GM18520 (cell line): Measurements from ENCODE around the gene BBS7.

ENCODE experiments used
- ATAC-seq: cut with Tn5 transposase; IDR thresholded peaks from one replicate; pipeline ENCODE4 v1.9.1; 2021; ENCODE audit not compliant: unreplicated experiment

Gene BBS7

GRCh38 chr4:121869841-121870822 lies at the start of gene BBS7:
TSS of gene BBS7 (minus strand) at chr4:121870474. CDS start at chr4:121870313, 161 bp downstream.
- peak; percentile 93 for ATAC-seq

DNA sequence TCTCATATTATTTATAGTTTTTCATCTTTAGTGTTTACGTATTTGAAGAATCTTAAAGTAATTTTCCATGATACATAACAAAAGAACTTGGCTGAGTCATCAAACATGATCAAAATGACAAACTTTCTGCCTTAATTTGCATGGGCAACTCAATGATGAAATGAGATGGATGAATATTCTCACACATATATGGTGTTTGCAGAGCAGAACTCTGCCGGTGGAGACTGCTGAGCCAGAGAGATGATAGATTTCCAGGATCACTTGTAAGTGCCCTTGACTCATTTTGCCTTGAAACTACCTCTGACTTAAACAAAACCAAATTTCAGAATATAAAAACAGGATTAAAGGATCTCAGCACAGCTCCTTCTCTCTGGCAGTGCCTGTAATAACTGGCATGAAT lies 43.4 kb upstream of the BBS7 start:
- no peak for ATAC-seq

GRCh38 chr4:121908346-121908745 lies 38.1 kb upstream of the BBS7 start:
- ATAC-seq = no peak

DNA sequence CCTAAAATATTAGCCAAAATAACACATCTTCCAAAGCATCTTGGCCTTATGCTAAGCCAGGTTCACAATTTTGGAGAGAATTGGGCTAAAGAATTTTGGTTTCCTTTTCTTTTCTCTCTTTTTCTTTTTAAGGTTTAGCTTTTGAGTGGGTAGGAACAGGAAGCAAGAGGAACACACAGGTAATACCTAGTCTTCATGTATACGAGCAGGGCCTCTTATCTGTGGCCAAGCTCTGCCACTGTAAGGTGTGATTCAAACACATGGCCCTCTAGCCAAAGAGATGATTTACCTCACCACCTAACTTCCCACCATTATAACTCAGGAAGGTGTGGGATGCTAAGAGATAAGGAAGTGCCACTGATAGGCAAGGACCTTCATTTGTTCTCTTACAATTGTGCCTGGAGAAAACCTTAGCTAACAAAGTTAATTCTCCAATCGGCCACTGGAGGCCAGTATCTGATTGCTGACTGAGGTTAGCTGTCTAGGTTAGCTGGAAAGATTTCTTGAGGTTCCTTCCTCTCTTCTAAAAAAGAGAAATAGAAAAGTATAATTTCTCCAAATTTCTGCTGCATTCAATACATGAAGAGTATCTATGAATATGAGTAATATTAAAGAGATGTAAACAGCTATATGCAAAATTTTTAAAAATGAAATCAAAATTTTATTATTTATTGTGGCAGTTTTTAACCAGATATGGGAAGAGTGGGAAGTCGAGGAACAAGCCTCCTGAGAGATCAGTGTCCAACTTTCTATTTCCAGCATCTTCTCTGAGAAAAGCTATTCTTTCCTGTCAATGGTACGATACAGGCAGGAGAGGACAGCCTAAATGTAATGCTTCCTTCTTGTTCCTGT lies 30.1 kb upstream of the BBS7 start:
- ATAC-seq = peak; percentile 67

- ATAC-seq = no peak
Measured at GRCh38 chr4:121898150-121898549, 27.9 kb upstream of the BBS7 start.

DNA sequence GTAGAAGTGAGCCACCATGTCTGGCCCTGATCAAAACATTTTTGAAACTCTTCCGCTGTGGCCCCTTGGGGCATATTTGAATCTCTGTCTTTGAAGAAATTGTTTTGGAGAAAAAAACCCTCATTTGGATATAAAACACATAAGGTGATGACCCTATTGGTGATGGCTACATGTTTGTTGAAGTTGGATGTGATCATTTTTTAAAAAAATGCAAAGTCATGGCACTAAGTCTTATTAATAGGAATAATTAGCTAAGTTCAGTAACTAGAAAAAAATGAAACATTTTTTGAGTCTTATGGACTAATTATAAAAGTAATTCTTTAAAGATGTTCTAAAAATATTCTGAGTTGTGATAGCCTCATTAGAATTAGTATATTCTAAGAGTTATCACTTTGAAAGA lies 17.9 kb upstream of the BBS7 start:
- ATAC-seq = no peak

DNA sequence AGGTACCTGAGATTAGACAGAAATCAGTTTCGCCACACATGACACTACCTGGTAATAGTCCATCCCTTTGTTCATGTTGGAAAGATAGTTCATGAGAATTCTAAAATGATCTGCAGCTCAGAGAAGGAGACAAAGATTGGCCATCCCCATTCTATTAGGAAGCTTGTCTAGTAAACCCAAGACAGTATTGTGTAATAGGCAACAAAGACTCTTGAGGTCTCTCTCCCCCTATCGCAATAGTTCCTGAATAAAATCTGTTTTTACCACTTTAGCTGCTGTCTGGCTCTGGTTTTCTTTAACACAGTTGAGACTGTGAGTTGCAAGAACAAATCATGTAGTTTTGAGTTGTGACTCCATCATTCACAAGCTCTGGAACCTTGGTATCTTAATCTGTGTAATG lies 14.8 kb upstream of the BBS7 start:
- ATAC-seq = no peak

DNA sequence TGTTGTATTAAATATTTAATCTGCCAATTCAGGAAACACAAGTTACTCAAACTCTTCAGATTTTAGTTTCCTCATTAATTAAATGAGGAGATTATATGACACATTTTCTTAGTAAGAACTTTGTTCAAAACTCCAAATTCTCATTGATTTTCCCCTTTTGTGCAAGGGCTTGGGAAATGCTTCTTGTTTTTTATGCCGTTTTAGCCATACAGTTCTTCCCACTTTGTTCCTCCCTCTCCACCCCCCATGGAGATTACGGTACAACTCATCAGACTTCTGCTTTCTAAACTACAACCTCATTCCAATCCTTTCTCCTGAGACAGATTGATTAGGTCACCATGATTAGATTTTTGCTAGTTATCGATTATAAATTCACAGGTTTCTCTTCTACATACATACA lies 10.9 kb upstream of the BBS7 start:
- no peak for ATAC-seq

DNA sequence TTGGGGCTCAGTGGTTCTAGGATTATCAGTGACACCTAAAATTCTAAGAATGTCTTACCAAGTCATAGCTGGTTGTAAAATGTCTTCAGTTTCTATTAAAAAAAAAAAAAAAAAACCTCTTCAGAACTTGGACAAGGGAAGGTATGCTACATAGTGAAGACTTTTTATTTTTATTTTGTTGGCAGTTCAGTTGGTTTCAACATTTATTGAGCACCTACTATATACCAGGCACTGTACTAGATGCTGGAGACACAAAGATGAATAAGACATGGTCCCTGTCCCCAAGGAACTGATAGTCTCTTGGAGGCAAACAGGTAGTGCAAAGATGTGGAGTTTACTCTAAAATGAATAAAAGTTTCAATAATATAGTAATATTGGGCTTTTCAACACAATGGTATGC lies 8.9 kb upstream of the BBS7 start:
- ATAC-seq = no peak

- ATAC-seq = no peak
Measured at GRCh38 chr4:121877041-121877773, 6.9 kb upstream of the BBS7 start.

DNA sequence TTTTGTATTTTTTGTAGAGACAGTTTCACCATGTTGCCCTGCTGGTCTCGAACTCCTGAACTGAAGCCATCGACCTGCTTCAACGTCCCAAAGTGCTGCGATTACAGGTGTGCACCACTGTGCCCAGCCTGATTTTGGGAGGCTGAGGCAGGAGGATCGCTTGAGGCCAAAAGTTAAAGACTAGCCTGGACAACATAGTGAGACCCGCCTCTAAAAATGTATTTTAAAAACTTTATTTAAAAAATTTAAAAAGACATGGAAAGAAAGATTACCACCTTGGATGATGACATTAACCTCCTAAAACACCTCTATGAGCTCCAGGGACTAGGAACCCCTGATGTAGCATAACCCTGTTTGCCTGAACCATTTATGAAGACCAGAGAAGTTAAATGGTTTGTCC lies 5.8 kb upstream of the BBS7 start:
- ATAC-seq = no peak

GRCh38 chr4:121875652-121876051 lies 5.4 kb upstream of the BBS7 start:
- ATAC-seq = no peak

DNA sequence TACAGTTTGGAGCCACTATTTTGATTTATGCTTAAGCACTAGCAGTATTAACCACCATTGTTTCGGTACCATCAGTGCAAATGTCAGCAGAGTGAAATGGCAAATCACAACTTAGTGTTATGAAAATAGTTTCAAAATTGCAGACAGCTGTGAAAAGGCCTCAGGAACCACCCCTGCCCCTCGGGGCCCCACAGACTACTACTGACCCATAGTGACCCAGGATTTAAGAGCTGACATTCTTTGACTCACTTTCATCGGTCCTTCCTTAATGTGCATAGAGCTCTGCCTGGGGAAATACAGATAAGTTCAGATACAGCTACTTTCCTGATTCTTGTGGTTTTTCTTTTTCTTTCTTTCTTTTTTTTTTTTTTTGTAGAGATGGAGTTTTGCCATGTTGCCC lies 3.3 kb upstream of the BBS7 start:
- peak; percentile 17 for ATAC-seq

DNA sequence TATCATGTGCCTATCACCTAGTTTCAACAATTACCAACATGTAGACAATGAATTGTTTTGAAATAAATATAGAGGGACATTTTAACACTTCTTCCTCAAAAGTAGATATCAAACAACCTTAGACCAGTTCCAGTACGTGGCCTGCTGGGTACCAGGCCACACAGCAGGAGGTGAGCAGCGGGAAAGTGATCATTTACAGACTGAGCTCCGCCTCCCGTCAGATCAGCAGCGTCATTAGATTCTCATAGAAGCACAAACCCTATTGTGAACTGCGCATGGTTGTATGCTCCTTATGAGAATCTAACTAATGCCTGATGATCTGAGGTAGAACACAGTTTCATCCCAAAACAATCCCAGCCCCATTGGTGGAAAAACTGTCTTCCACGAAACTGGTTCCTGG lies 6.5 kb downstream of the BBS7 start:
- ATAC-seq = no peak

GRCh38 chr4:121861426-121861825 lies 8.8 kb downstream of the BBS7 start:
- no peak for ATAC-seq

GRCh38 chr4:121860121-121860520 lies 10.2 kb downstream of the BBS7 start:
- no peak for ATAC-seq

- ATAC-seq = no peak
Measured at GRCh38 chr4:121851354-121851753, 18.9 kb downstream of the BBS7 start.

DNA sequence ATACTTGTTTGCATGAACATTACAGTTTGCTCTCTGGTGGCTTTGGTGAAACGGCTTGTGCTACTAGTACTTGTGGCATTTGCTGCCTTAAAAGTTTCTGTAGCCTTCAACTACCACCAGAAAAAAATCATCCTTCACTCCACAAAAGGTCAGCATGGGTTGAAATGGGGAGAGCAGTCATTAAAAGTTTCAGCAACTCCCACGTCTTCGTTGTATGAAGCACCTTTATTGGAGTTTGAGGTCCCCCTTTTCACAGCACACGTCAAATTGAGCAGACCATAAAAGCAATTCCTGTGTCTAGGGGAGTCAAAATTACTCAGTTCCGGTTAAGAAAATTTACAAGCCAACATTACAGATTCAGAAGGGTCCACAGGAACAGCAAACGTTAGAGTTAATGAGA lies 23.6 kb downstream of the BBS7 start:
- no peak for ATAC-seq

- ATAC-seq = no peak
Measured at GRCh38 chr4:121842862-121843261, 27.4 kb downstream of the BBS7 start.

DNA sequence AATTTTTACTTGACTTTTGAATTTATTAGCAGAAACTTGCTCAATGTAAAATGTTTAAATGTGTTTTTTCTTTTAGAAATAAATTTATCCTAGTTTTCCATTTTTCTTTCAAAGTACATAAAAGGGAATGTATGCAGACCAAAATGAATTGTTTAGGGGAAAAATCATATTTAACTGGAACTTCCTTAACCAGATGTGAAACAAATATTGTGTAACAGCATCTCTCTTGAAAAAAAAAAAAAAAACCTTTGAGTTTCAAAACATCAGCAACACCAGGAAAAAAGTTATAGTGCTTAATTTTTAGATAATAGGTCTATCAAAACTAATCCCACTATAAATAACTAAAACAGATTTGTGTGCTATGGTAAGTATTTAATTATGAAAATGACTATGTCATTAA lies 32.1 kb downstream of the BBS7 start:
- ATAC-seq = no peak

DNA sequence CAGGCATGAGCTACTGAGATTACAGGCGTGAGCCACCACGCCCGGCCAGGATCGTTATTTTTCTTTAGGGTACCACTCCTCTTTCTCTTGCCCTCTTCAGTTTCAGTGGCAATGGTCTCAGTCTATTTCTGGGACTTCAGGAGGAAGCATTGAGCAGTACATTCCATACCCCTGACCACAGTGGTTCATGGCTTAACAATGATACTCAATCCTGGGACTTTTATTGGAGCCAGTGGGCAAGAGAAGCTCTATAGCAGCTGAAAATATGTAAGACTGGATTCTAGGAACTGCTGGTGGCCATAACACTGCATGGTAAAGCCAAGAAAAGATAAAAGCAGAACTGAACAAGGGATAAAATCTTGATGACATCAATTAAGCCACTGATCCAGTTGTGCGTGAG lies 40.8 kb downstream of the BBS7 start:
- no peak for ATAC-seq
